Activated CD4-positive, CD25-positive, alpha-beta regulatory T cell treated with anti-CD3 and anti-CD28 coated beads, Interleukin-2, amount 50 U/mL, for 72 hours (primary cell): ENCODE measurements around the gene CHI3L2.
A peak's percentile ranks its signal among the peaks of the same experiment; 100 is the strongest.

Experiments used
- DNase-seq: peaks from one replicate; pipeline ENCODE4 v3.0.0; 2021

The CHI3L2 gene

GRCh38 chr1:111227434-111227833 is at the start of gene CHI3L2:
Gene CHI3L2, plus strand, starts transcription at chr1:111227713. Its CDS starts 17 bp downstream, at chr1:111227730.
- DNase-seq, result no peak

- DNase-seq, result no peak
Observed at GRCh38 chr1:111179968-111180533, 47.5 kb upstream of the CHI3L2 start.

GRCh38 chr1:111182052-111182451 is 45.5 kb upstream of the CHI3L2 start:
- no peak for DNase-seq

DNA sequence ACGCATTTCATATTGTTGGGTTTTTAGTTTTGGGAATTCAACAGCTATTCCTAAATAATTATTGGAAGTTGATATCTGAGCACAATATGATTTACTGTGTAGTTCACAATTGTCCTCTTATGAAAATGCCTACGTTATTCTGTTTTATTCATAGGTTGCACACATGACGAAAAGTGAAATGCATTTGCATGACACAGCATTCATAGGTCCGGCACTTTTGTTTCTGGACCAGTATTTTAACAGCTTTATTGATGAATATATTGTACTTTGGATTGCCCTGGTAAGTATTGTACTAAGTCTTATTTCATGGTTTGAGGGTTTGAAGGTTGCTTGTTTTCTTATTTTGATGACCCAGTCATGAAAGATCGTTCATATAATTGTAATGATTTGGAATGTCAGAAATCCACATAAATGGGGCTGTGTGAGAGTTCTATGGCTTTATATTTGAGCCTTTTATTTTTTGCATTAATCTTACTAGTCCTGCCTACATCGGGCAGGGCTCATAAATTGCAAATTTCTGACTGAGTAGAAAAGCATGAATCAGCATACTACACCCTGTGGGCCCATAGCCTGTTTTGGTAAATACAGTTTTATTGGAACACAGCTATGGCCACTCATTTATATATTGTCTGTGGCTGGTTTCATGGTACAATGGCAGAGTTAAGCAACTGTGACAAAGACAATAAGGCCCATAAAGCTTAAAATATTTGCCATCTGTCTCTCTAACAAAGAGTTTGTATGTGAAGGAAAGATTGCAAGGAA is 44.0 kb upstream of the CHI3L2 start:
- no peak for DNase-seq

- no peak for DNase-seq
Observed at GRCh38 chr1:111184663-111185062, 42.9 kb upstream of the CHI3L2 start.

GRCh38 chr1:111190931-111191451 is 36.5 kb upstream of the CHI3L2 start:
- DNase-seq, result no peak

DNA sequence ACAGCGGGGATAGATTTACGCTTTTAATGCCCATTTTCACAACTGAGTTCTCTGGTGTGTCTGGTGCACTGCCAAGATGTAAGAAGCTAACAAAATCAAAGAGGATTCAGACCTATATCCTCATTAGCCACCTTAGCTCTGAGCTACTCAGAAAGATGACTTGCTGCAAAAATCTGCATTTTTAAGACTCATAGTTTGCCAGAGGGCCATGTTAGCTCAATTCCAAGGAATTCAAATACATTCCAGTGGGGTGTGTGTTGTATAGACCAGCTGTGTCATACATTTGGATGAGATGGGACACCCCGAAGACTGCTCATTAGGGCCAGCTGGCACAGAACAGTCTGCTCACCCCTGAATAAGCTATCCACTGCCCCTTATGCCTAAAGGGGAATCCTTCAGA is 36.0 kb upstream of the CHI3L2 start:
- no peak for DNase-seq

DNA sequence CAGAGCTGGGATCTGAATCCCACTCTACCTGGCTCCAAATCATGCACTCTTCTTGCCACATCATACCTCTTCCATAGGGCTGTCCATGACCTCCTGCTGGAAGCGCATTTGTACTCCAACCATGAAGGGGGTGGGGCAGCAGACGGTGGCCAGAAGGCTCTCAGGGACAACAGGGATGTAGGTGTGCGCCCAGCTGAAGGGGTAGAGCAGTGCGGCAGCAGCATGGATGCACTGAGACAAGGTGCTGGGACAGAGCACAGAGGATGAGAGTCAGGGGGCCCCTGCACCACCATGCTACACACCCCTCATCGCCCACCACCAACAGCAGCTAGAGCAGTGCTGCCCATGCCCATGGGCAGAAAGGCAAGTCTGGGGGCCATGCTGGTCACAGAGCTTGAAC is 35.4 kb upstream of the CHI3L2 start:
- DNase-seq, result no peak

- DNase-seq, result no peak
Observed at GRCh38 chr1:111192658-111193519, 34.6 kb upstream of the CHI3L2 start.

DNA sequence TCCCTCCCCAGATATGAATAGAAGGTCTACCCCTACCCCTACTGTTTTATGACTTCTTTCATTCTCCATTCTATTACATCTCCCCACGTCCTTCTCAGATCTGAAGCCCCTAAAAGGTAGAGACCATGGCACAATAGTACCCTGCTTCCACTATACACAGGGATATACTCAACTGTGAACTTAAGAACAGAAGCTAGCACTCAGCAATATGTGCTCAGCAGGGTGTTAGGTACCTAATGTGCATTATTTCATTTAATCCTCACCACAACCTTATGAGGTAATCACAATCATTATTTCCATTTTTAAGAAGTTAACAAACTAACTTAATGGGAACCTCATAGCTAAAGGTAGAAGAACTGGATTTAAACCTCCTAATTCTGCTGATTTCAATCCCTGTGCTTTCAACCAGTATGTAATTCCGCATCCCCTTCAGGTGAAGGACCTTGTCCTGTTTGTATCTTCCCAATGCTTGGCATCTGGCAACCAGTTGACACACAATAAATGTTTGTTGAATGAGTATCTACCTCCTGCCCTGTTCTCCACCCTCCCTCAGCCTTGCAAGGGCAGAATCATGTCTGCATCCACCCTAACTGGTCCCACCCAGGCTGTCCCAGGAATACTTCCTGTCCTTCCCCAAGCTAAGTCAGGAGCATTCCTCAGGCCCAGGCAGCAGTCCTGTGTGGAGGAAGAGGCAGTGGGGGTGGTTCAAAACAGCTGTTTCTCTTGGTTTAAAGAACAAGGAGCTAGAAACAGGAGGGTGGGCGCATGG is 33.6 kb upstream of the CHI3L2 start:
- DNase-seq, result no peak

DNA sequence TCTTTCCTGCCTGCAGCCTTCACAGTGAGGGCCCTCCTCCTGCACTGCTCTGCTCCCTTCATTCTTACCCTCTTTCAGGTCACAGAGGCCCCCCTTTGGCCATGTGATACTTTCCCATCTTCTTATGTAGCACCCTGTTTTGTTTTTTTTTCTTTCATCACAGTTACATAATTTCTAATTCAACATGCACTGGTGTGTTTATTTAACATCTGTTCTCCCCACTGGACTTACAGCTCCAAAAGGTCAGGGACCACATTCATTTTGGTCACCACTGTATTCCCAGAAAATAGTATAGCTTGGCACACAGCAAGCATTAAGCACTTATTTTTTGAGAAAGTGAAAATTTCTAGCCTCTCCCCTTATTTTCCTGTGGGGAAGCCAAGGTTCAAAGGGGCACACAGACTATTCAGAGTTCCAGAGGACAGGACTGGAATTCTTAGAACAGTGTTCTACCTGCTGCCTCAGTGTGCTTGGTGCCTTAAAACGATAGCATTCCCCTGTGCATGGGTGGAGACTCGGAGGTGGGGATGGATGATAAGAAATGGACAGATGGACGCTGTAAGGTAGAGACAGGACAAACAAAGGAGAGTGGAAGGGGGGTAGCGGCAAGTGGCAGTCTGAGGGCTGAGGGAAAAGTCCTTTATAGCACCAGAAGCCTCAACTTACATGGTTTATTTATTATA is 32.4 kb upstream of the CHI3L2 start:
- no peak for DNase-seq

- DNase-seq, result no peak
Observed at GRCh38 chr1:111196213-111196612, 31.3 kb upstream of the CHI3L2 start.

DNA sequence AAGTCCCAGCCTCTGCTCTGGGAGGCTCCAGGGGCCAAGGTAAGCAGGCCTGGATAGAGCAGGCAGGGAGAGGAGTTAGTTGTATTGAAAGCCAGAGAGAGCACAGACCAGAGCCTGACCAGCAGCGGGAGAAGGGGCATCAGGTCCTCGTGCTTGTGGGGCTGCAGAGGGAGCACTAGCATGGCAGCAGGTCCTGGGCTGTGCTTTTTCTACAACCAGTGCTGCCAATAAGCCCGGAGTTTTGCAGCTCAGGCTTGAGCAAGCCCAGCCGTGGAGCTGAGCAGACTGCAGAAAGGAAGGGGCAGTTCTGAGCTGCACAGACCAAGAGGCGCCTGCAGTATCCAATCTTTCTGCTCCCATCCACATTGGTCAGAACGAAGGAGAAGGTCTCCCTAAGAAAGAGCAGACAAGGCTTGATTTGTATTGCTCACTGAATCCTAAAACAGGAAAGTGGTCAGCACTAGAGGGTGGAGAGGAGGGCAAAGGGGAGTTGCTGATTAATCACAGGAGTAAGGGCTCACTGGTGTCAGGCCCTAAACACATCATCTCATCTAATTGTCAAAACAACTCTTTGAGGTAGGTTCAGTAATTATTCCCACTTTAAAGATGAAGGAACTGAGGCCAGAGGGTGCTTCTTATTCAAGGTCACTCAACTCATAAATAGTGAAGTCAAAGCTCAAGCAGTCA is 29.8 kb upstream of the CHI3L2 start:
- no peak for DNase-seq

GRCh38 chr1:111198836-111199235 is 28.7 kb upstream of the CHI3L2 start:
- no peak for DNase-seq

DNA sequence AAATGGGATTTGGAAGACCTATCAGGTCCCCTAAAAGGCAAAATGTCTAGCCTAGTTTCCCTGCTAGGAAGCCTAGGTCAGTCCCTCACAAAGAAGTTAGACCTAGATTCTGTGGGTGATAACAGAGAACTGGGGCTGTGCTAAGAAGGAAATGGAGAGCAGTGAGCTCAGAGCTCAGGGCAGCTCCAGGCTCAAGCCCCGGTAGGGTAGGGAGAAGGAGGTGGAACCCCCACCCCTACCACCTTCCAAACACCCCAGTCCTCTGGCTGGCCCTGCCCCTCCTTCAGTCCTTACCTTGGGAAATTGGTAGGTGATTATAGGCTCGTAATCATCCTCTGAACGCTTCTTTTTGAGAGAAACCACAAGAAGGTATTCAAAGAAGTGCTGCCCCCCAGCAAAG is 28.2 kb upstream of the CHI3L2 start:
- DNase-seq, result no peak

DNA sequence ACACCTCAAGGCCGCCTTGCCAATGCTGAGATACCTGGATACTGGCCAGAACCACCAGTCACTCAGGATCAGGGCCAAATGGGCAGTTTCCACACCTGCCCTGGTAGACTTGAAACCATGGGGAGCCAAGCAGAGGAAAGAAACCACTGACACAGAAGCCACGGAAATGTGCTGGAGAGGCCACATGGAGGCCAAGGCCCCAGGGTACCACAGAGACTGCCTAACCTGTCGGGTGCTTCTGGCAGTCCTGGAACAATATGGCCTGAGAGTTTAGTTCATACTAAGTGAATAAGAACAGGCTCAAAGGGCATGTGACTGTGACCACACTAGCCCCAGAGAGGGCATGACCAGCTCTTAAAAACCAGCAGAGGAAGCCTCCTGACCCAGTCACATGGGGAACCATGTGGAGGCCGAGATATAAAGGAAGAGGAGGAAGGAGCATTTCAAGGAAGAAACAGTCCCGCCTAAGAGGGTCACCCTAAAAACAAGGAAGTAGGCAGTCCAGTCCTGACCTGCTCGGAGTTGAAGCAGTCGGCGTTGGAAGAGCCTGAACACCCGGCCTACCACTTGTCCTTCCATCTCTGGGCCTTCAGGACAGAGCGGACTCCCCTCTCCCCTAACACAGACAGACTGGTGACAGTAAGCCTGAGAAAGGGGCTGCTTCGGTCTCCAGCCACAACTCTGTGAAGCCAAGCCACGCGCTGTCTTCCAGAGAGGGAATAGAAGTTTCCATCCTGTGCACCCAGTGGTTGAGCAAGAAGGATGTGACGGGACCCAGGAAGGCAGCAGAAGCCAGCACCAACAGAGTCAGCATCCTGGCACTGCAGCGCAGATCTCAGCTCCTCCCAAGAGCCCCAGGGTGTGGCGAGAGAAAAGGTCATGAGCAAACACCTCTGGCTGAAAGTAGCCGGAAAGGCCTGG is 27.4 kb upstream of the CHI3L2 start, which contains the start of gene DENND2D:
DENND2D (minus strand) TSS at position 766 of the 921 bp plus-strand sequence; CDS start at position 579, 187 bp downstream.
- peak; percentile 60 for DNase-seq

GRCh38 chr1:111200802-111201161 is 26.7 kb upstream of the CHI3L2 start:
- no peak for DNase-seq

DNA sequence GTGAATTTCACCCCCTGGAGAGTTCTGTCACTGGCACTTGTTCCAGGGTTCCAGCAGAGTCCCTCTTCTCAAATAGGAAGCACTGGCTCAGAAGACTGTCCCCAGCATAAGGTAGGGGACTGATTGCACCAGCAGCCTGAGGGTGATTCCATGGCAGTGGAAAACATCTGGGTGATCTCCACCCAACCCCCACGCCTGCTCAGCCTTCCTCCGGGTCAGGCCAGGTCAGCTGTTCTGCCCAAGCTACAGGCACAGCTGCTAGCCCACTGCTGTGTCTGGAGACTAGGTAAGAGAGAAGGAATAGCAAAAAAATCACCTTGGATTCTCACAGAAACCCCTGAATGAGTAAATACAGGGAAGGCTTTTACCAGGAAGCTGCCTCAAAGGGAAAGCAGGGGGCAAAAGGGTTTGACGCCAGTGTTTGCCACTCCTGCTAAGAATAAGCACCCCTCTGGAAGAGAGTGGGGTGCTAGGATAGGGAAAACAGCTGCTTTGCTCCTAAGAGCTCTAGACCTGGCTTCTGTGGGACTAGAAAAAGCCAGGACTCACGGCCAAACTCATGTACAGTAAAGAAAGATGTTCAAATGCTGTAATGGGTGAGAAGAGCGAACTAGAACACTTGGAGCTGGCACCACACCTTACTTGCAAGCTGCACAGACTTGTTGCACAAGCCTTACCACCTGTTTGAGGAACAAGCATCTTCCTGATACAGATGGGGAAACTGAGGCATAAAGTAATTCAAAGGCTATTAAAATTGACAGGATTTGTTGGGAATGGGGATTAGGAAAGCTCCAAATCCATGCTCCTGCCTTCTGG is 26.0 kb upstream of the CHI3L2 start:
- DNase-seq, result no peak

- DNase-seq, result no peak
Observed at GRCh38 chr1:111202366-111202706, 25.2 kb upstream of the CHI3L2 start.
